M059J (cell line): Measurements from ENCODE around the gene SPATA6L. TPM values are rescaled to one million over a fixed set of nuclear protein-coding genes. Genes with fewer than 3 reads are reported as not detected.

Experiments
- DNase-seq: peaks from one replicate; pipeline ENCODE4 v3.0.0-alpha.2; 2012; ENCODE audit warnings: low read depth
- total RNA-seq: library from RNA; depleted of rRNA; stranded (reverse); fragments of >200 nt; shearing (Covaris generic); gene quantifications from 2 replicates; pipeline ENCODE4 v1.2.3, GENCODE V29; 2014; rRNA removed

SPATA6L gene
- total RNA-seq, 1 experiment from 2014 or later = 0.69 TPM

DNA sequence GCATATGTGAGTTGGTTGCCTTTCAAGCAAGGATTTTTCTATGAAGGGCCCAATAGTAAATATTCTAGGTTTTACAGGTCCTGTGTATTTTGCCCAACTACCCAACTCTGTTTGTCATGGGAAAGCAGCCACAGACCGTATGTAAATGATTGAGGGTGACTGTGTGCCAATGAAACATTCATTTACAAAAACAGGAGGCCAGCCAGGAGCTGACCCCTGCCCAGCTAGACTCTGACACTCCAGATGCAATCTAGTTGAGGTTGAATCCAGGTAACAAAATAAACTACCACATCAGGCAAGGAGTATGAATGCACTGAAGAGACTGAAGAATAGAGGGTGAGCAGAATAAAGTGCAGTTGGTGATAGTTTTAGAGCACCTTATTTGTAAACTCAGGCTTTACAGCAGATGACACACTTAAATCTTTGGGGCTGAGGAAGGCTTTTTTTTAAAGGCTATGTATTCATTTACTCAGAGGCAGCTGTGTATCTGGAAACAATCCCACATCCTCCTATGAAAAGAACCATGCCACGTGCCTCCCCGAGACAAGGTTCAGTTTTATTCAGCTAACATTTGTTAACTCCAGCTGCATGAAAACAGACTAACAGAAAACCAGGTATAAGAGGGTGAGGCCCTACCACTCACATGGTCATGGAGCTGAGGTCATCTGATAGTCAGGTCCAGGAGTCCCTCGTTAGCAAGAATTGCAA is 115.3 kb downstream of the SPATA6L start:
- peak; percentile 36 for DNase-seq

GRCh38 chr9:4549751-4550295 is 116.5 kb downstream of the SPATA6L start:
- peak; percentile 47 for DNase-seq

- peak; percentile 28 for DNase-seq
Observed at GRCh38 chr9:4548811-4549725, 117.2 kb downstream of the SPATA6L start.

Other genes starting within 250 kb of the SPATA6L start
- gene SLC1A1, start 176.0 kb downstream of the SPATA6L start, total RNA-seq = 14.7 and 20.6 TPM in 2 replicates
- gene PLPP6, start 4.2 kb downstream of the SPATA6L start, total RNA-seq = 6.7 and 9.1 TPM in 2 replicates
- gene CDC37L1, start 13.1 kb upstream of the SPATA6L start, total RNA-seq = 16.0 and 21.9 TPM in 2 replicates
- gene AK3, start 74.7 kb upstream of the SPATA6L start, total RNA-seq = 48.9 and 55.6 TPM in 2 replicates
- 14.7 and 15.4 TPM in 2 replicates for gene RCL1, start 126.5 kb upstream of the SPATA6L start, total RNA-seq